GM13977 (cell line): ENCODE measurements around the gene GPC5.

Source experiments
- DNase-seq: peaks from one replicate; pipeline ENCODE4 v3.0.0; 2012; ENCODE audit warnings: low spot score
- in situ Hi-C: fragments of 300-500 bp; cut with MboI; formaldehyde crosslinking; loops from one replicate; pipeline ENCODE4 v1.12.0; 2022; ENCODE audit warnings: low sequenced_read_pairs, low pct_unique_long_range_greater_than_20kb, mixed read lengths, inconsistent platforms; ENCODE audit not compliant: unreplicated experiment
- TF ChIP-seq, protein P1 (sequence below): IDR thresholded peaks from 2 replicates; pipeline ENCODE4 v1.5.1; 2012; ENCODE audit warnings: mild to moderate bottlenecking, control low read depth; ENCODE audit not compliant: insufficient read depth; ENCODE audit errors: extremely low read depth, missing control alignments

The GPC5 gene

DNA sequence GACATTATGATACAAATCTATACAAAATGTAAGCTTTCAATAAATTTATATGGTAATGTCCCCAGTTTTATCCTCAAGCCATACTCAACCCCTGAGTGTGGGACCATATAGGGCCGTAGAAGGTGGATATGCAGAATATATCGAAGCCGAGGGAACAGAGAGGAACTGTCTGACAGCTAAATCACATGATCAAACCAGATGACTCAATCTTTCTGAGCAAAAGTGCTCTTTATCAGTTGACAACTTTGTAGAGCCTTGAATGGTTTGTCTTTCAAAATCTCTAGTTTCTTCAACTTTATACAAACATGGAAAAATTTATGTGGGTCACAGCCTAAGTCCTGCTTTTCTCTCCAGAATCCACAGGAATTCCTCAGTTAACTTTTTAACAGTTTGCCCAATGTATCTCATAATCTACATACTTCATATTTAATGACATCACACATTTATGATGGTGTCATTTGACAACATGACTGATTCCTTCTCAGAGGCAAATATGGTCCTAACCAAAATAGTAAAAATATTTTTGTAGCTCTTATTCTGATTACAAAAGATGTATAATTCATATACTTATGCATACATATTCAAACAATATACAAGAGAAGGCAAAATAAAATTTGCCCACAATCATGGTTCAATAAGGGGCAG lies 1155.2 kb downstream of the GPC5 start:
- TF ChIP-seq, protein P1, sequence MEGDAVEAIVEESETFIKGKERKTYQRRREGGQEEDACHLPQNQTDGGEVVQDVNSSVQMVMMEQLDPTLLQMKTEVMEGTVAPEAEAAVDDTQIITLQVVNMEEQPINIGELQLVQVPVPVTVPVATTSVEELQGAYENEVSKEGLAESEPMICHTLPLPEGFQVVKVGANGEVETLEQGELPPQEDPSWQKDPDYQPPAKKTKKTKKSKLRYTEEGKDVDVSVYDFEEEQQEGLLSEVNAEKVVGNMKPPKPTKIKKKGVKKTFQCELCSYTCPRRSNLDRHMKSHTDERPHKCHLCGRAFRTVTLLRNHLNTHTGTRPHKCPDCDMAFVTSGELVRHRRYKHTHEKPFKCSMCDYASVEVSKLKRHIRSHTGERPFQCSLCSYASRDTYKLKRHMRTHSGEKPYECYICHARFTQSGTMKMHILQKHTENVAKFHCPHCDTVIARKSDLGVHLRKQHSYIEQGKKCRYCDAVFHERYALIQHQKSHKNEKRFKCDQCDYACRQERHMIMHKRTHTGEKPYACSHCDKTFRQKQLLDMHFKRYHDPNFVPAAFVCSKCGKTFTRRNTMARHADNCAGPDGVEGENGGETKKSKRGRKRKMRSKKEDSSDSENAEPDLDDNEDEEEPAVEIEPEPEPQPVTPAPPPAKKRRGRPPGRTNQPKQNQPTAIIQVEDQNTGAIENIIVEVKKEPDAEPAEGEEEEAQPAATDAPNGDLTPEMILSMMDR: no peak
- in situ Hi-C loops: loop anchor here (25.0 kb wide), 1 partner anchor 1809 kb away; no protein-coding TSS in a partner anchor
- DNase-seq: no peak

DNA sequence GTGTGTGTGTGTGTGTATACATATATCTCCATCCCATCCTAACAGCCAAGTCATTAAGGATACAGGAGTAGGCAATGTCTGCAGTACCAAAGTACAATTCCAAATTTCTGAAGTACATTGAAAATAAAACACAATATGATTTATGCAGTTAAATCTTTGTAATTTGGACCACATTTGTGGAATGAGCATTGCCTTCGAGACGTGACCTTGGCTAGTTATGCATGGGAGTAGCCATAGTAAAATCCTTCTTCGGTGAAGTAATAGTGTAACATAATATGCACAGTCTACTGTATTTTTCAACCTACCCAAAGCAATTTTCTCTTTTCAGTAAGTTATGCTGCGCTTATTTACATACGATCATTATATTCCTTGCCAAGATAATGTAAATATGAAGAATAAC lies 1162.5 kb downstream of the GPC5 start:
- in situ Hi-C loops: loop anchor here (25.0 kb wide), 1 partner anchor 1801 kb away; no protein-coding TSS in a partner anchor
- TF ChIP-seq, protein P1: no peak

DNA sequence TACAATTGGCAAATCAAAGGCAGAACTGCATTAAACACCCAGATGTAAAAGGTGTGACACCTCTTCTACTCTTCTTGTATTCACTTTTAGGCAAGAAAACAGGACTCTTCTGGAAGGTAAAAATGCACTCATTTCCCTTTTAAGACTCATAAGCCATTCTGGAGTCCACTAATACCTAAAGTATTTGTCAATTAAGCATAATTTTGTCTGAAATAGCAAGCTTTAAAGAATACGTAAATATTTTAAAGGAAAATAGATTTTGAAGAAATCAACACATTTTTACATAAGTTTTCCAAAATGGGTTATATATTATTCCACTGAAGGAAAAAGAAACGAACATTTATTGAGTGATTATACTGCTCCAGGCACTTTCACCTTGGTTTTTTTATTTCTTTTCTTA lies 1166.5 kb downstream of the GPC5 start:
- TF ChIP-seq, protein P1: no peak
- in situ Hi-C loops: loop anchor here (25.0 kb wide), 1 partner anchor 1797 kb away; no protein-coding TSS in a partner anchor
- no peak for DNase-seq

More for the DNA sequence above, 1162.5 kb downstream of the GPC5 start:
- no peak for DNase-seq

DNA sequence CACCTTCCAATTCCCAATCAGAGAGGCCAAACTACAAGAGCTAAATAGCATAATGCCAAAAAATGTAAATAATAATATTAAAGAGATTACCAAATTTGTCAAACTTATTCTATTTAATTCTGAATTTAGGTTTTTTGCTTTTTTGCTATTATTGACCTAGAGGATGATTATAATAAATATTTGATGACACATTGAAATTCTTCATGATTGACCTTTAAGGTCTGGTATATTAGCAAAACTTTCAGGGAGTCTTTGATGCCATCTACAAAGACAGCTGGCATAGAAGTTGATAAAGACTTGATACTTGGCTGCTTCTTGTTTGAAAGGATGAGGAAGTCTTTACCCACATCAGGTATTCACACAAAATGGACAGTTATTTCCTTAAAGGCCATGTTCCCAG lies 1168.3 kb downstream of the GPC5 start:
- in situ Hi-C loops: loop anchor here (25.0 kb wide), 1 partner anchor 1796 kb away; no protein-coding TSS in a partner anchor
- TF ChIP-seq, protein P1: no peak
- no peak for DNase-seq

DNA sequence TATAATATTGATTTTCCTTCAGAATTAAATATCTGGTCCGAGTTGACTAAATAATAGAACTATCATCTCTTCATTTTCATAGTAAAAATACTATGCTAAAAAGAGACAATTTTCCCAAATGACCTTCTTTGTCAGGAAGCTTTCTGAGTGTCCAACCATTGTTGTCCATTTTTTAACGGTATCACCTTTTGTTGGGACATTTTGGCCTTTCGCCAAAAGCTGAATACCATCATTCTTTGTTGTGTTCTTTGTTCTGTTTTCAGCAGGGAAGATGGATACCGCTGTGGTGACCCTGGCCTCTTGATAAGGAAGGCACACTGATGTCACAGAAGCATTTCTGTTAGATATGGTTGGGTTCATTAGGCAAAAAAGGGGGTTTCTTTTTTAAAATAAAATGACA lies 1173.8 kb downstream of the GPC5 start:
- DNase-seq: no peak
- in situ Hi-C loops: loop anchor here (25.0 kb wide), 1 partner anchor 1790 kb away; no protein-coding TSS in a partner anchor
- TF ChIP-seq, protein P1: no peak

DNA sequence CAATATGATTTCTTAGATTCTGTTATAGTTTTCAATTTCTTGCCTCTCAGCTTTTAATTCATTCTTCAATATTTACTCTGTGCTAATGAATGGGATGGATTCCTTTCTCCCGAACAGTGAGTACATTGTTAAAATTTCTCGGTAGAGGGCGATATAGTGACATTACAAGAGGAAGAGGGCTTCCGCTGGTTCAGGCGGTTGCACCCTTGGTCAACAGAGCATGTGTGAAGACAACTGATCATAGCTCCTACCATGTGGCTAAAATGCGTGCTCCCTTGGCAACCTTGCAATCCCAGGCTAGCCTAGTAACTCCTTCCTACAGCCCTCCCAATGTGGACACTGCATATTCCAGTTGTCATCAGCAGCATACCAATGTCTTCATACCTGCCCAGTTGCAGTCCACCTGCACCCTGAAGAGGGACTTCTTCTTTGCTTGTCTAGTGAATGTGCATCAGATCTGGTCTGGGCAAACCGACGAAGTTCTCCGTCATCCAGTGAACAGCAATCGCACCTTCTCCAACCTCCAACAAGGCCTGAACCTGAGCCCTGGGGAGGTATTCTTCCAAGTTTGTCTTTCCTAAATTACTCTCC lies 1175.1 kb downstream of the GPC5 start:
- in situ Hi-C loops: loop anchor here (25.0 kb wide), 1 partner anchor 1789 kb away; no protein-coding TSS in a partner anchor
- peak; percentile 17 for DNase-seq
- TF ChIP-seq, protein P1: peak; percentile 42
